Epithelial cell of proximal tubule (primary cell): ENCODE results near the gene TRIM14. TPM values are rescaled to one million over a fixed set of nuclear protein-coding genes. Genes with fewer than 3 reads are reported as not detected.

ENCODE experiments used
- DNase-seq: peaks from one replicate; pipeline ENCODE4 v3.0.0-alpha.2; 2011; ENCODE audit warnings: low read depth
- H3K4me3 ChIP-seq: 2 replicates; pipeline ENCODE4 v1.5.1; 2011; ENCODE audit warnings: low read depth, mild to moderate bottlenecking, low read length
- CTCF ChIP-seq: conservative IDR thresholded peaks from 2 replicates; pipeline ENCODE4 v1.5.1; 2012; ENCODE audit warnings: low read depth, mild to moderate bottlenecking, low read length
- total RNA-seq: library from RNA; depleted of rRNA; stranded (reverse); fragments of >200 nt; gene quantifications from 2 replicates; pipeline ENCODE4 v1.2.3, GENCODE V29; 2015

The TRIM14 gene
- total RNA-seq, 1 donor from 2014 or later = 8.1 TPM

GRCh38 chr9:98159301-98159700, 40.3 kb upstream of the TRIM14 start:
- no peak overlapping the region for H3K4me3 ChIP-seq
- TF ChIP-seq CTCF = no peak
- DNase-seq = no peak

- no peak for DNase-seq
- H3K4me3 ChIP-seq = no peak overlapping the region
- TF ChIP-seq CTCF = no peak
Observed at GRCh38 chr9:98158071-98158831, 39.2 kb upstream of the TRIM14 start.

- TF ChIP-seq CTCF = no peak
- no peak for DNase-seq
- H3K4me3 ChIP-seq = no peak overlapping the region
Observed at GRCh38 chr9:98157372-98157771, 38.4 kb upstream of the TRIM14 start.

GRCh38 chr9:98154678-98155077, 35.7 kb upstream of the TRIM14 start:
- TF ChIP-seq CTCF = no peak
- H3K4me3 ChIP-seq = no peak overlapping the region
- DNase-seq = no peak

GRCh38 chr9:98152526-98152925, 33.5 kb upstream of the TRIM14 start:
- TF ChIP-seq CTCF = no peak
- no peak overlapping the region for H3K4me3 ChIP-seq
- DNase-seq = no peak

GRCh38 chr9:98150721-98151120, 31.7 kb upstream of the TRIM14 start:
- TF ChIP-seq CTCF = no peak
- no peak for DNase-seq
- H3K4me3 ChIP-seq = no peak overlapping the region

- H3K4me3 ChIP-seq = no peak overlapping the region
- no peak for TF ChIP-seq CTCF
- DNase-seq = no peak
Observed at GRCh38 chr9:98150164-98150563, 31.1 kb upstream of the TRIM14 start.
